ENCODE data around the gene AQP4. TPM values are rescaled to one million over a fixed set of nuclear protein-coding genes. Genes with fewer than 3 reads are reported as not detected.

Gene AQP4
- total RNA-seq, 1 donor from 2014 or later: under 0.01 TPM

DNA sequence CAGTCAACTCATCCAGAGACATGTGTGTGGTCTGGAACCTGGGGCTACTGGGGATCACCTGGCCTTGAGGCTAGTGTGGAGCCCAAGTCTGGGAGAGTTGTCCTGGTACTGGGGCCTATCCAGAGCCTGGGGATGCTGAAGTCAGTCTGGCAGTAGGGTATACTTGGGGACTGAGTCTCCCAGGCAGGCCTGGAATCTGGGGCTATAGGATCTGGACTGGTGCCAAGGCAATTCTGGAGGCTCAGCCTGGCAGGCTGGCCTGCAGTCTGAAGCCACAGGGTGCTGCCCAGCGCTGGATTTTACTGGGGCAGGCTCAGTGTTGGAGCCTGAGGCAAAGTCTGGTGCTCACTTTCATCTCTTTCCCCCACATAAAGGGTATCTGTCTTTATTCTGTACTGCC is 46.5 kb downstream of the AQP4 start:
- TF ChIP-seq, protein P1, sequence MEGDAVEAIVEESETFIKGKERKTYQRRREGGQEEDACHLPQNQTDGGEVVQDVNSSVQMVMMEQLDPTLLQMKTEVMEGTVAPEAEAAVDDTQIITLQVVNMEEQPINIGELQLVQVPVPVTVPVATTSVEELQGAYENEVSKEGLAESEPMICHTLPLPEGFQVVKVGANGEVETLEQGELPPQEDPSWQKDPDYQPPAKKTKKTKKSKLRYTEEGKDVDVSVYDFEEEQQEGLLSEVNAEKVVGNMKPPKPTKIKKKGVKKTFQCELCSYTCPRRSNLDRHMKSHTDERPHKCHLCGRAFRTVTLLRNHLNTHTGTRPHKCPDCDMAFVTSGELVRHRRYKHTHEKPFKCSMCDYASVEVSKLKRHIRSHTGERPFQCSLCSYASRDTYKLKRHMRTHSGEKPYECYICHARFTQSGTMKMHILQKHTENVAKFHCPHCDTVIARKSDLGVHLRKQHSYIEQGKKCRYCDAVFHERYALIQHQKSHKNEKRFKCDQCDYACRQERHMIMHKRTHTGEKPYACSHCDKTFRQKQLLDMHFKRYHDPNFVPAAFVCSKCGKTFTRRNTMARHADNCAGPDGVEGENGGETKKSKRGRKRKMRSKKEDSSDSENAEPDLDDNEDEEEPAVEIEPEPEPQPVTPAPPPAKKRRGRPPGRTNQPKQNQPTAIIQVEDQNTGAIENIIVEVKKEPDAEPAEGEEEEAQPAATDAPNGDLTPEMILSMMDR (IDR thresholded peaks at IDR 0.05; ENCODE audit: insufficient read depth, low read length, poor library complexity, severe bottlenecking): no peak
- no peak for DNase-seq (ENCODE audit: low read depth)
- H3K27me3 ChIP-seq (ENCODE audit: control insufficient read depth, insufficient read depth, low read length): no peaks in the 10 kb centered on the region

DNA sequence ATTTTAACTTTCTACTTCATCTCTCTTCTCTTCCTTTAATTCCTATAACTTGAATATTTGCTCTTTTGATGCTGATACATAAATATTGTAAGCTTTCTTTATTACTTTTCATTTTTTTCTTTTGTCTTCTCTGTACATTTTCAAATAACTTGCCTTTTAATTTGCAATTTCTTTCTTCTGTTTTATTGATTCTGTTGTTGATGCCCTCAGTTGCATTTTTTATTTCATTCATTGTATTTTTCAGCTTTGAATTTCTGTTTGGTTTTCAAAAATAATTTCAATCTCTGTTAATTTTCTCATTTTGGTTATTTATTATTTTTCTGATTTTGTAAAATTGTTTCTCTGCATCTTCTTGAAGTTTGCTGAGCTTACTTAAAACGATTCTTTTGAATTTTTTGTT is 47.0 kb downstream of the AQP4 start:
- Histone ChIP-seq H3K4me3 (ENCODE audit: low read depth, low read length) (no peak overlapping the region), H3K36me3 (ENCODE audit: control insufficient read depth, insufficient read depth, low read length) (no peaks in the 10 kb centered on the region), H3K27me3 (ENCODE audit: control insufficient read depth, insufficient read depth, low read length) (no peaks in the 10 kb centered on the region)
- DNase-seq (ENCODE audit: low read depth): no peak
- TF ChIP-seq, protein P1 (IDR thresholded peaks at IDR 0.05; ENCODE audit: insufficient read depth, low read length, poor library complexity, severe bottlenecking): no peak

More for the DNA sequence above, 46.5 kb downstream of the AQP4 start:
- H3K4me3 ChIP-seq (ENCODE audit: low read depth, low read length): no peak overlapping the region
- H3K36me3 ChIP-seq (ENCODE audit: control insufficient read depth, insufficient read depth, low read length): no peaks in the 10 kb centered on the region

DNA sequence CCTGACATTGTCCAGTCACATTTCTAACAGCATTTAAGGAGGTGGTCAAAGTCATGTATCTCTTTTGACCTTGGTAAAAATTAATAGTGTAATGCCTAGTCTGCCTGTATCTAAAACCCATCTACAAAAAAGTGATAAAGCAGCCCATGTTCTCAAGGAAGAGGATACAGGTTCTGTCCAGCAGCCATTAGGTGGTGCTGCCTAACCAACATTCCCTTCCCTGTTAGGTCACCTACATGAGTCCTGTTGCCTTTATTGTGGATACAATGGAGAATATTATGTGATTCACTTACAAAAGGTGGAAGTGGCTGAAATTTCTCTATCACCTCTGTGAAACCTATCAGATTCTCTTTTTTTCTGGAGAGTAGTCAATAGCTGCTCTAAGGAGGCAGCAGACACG is 52.5 kb downstream of the AQP4 start:
- no peaks in the 10 kb centered on the region for H3K27me3 ChIP-seq (ENCODE audit: control insufficient read depth, insufficient read depth, low read length)
- no peaks in the 10 kb centered on the region for H3K36me3 ChIP-seq (ENCODE audit: control insufficient read depth, insufficient read depth, low read length)
- no peak overlapping the region for H3K4me3 ChIP-seq (ENCODE audit: low read depth, low read length)
- DNase-seq (ENCODE audit: low read depth): peak; percentile 14
- TF ChIP-seq, protein P1 (IDR thresholded peaks at IDR 0.05; ENCODE audit: insufficient read depth, low read length, poor library complexity, severe bottlenecking): peak; percentile 50

DNA sequence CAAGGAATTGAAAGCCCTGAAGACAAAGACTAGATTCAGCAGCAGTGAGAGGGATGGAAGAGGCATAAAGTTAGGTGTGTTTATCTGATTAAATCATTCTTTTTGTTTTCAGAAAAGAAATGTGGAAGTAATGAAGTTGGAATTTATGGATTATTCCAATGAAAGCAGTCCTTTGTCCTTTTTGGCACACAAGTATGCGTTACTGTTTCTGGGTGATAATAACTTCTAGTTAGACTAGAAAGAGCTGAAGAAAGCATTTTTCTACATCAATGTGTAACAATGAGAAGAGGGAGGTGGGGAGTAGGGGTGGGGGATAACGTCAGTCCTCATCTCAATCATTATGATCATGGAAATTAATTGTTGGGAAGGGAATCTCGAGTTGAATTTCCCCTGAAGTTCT is 53.0 kb downstream of the AQP4 start:
- H3K36me3 ChIP-seq (ENCODE audit: control insufficient read depth, insufficient read depth, low read length): no peaks in the 10 kb centered on the region
- no peaks in the 10 kb centered on the region for H3K27me3 ChIP-seq (ENCODE audit: control insufficient read depth, insufficient read depth, low read length)
- H3K4me3 ChIP-seq (ENCODE audit: low read depth, low read length): no peak overlapping the region
- DNase-seq (ENCODE audit: low read depth): no peak
- TF ChIP-seq, protein P1 (IDR thresholded peaks at IDR 0.05; ENCODE audit: insufficient read depth, low read length, poor library complexity, severe bottlenecking): no peak

DNA sequence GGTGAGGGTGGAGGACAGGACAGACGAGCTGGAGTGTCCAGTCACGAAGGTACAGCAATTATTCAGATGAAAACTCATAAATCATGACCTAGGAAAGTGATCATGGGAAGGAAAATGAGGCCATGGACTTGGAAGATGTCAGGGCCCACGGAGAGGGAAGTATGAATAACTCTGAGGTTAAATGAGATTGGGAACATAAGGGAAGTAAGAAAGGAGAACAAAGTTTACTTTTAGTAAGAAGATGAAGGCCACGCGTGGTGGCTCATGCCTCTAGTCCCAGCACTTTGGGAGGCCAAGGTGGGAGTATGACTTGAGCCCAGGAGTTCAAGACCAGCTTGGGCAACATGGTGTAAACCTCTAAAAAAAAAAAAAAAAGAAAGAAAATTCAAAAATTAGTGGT is 56.2 kb downstream of the AQP4 start:
- no peak for DNase-seq (ENCODE audit: low read depth)
- no peaks in the 10 kb centered on the region for H3K27me3 ChIP-seq (ENCODE audit: control insufficient read depth, insufficient read depth, low read length)
- no peak overlapping the region for H3K4me3 ChIP-seq (ENCODE audit: low read depth, low read length)
- TF ChIP-seq, protein P1 (IDR thresholded peaks at IDR 0.05; ENCODE audit: insufficient read depth, low read length, poor library complexity, severe bottlenecking): no peak
- H3K36me3 ChIP-seq (ENCODE audit: control insufficient read depth, insufficient read depth, low read length): no peaks in the 10 kb centered on the region

DNA sequence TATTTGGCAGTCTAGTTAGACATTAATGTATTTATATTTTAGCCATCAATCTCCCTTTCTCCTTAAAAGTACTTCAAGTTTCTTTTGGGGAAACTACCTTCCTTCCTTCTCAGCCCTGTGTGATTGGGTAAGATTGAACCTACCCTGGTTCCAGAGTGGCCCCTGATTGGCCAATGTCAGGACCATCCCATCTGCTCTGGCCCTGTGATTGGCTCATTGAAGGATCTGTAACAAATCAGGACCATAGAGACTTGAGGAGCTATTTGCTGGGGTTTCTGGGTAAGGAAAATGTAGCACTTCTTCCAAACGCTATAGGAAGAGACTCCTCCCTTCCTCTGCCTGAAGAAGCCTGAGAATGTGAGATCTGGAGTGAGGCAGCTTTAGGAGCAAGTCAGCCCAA is 59.3 kb downstream of the AQP4 start:
- no peaks in the 10 kb centered on the region for H3K27me3 ChIP-seq (ENCODE audit: control insufficient read depth, insufficient read depth, low read length)
- TF ChIP-seq, protein P1 (IDR thresholded peaks at IDR 0.05; ENCODE audit: insufficient read depth, low read length, poor library complexity, severe bottlenecking): no peak
- DNase-seq (ENCODE audit: low read depth): no peak
- H3K4me3 ChIP-seq (ENCODE audit: low read depth, low read length): no peak overlapping the region
- no peaks in the 10 kb centered on the region for H3K36me3 ChIP-seq (ENCODE audit: control insufficient read depth, insufficient read depth, low read length)

Data from kidney epithelial cell (primary cell).